D341Med (cell line): ENCODE data around the gene CACNG1.
A peak's percentile ranks its signal among the peaks of the same experiment; 100 is the strongest.
"Not testable (repeated sequence)": the region's sequence is repeated elsewhere in the genome, so short reads cannot be mapped to it uniquely, and the experiment has no call there.

Experiments
- DNase-seq: peaks from one replicate; pipeline ENCODE4 v3.0.0; 2012; ENCODE audit warnings: low spot score

The CACNG1 gene

GRCh38 chr17:67025216-67025792 is 19.1 kb upstream of the CACNG1 start:
- no peak for DNase-seq

GRCh38 chr17:67026341-67026740 is 18.0 kb upstream of the CACNG1 start:
- DNase-seq: no peak

- no peak for DNase-seq
These were observed 17.2 kb upstream of the CACNG1 start for GRCh38 chr17:67027031-67027628.

GRCh38 chr17:67030641-67031040 is 13.7 kb upstream of the CACNG1 start:
- no peak for DNase-seq

GRCh38 chr17:67032382-67032781 is 12.0 kb upstream of the CACNG1 start:
- DNase-seq: no peak

GRCh38 chr17:67032985-67033384 is 11.4 kb upstream of the CACNG1 start:
- DNase-seq: no peak

- DNase-seq: no peak
These were observed 10.7 kb upstream of the CACNG1 start for GRCh38 chr17:67033613-67034012.

GRCh38 chr17:67035131-67036083 is 8.9 kb upstream of the CACNG1 start:
- DNase-seq: no peak

GRCh38 chr17:67038861-67039365 is 5.4 kb upstream of the CACNG1 start:
- DNase-seq: no peak

- DNase-seq: no peak
These were observed 3.7 kb upstream of the CACNG1 start for GRCh38 chr17:67040652-67041051.

- DNase-seq: not testable (repeated sequence)
These were observed 3.2 kb upstream of the CACNG1 start for GRCh38 chr17:67041119-67041518.

GRCh38 chr17:67041531-67041930 is 2.8 kb upstream of the CACNG1 start:
- DNase-seq: no peak

GRCh38 chr17:67041941-67042899 is 2.1 kb upstream of the CACNG1 start:
- no peak for DNase-seq

- no peak for DNase-seq
These were observed 1.1 kb upstream of the CACNG1 start for GRCh38 chr17:67043283-67043682.

GRCh38 chr17:67044940-67045339 is 586 bp downstream of the CACNG1 start:
- DNase-seq: no peak

- no peak for DNase-seq
These were observed 2.0 kb downstream of the CACNG1 start for GRCh38 chr17:67046398-67046797.

- DNase-seq: no peak
These were observed 3.0 kb downstream of the CACNG1 start for GRCh38 chr17:67047382-67047781.

GRCh38 chr17:67049025-67049739 is 4.8 kb downstream of the CACNG1 start:
- no peak for DNase-seq

GRCh38 chr17:67050066-67050465 is 5.7 kb downstream of the CACNG1 start:
- peak; percentile 41 for DNase-seq

- peak; percentile 79 for DNase-seq
These were observed 6.3 kb downstream of the CACNG1 start for GRCh38 chr17:67050471-67051154.
